Adipose tissue (tissue), 3 donors: ENCODE results near the gene EMC6. TPM values are rescaled to one million over a fixed set of nuclear protein-coding genes. Genes with fewer than 3 reads are reported as not detected.

Experiments
- H3K27ac ChIP-seq: one replicate; pipeline ENCODE4 v1.5.1; 2013; ENCODE audit warnings: low read depth, low read length
- WGBS, 3 donors: extraction: QIAGEN DNeasy Blood & Tissue Kit; methylation state at CpG; one replicate each; pipeline ENCODE4 v1.1.7; 2013; 5-methylcytosine and 5-hydroxymethylcytosine counted together
- polyA plus RNA-seq, 3 donors: library from polyadenylated mRNA; stranded (reverse); fragments of 200-250 nt; gene quantifications; one replicate each; pipeline ENCODE4 v1.2.3, GENCODE V29; 2013
- donor health status: healthy with polysubstance abuse.
- donor health status: Bipolar disorder and iron deficiency.
- donor health status: healthy.

Gene EMC6
- polyA plus RNA-seq, 3 donors: 47.2 to 77.4 (median 47.5) TPM

GRCh38 chr17:3675886-3676285, 7.3 kb downstream of the EMC6 start:
- 75 to 85% (median 83%) methylated on average over 11 of the region's 11 CpGs for WGBS, 3 donors
- H3K27ac ChIP-seq: no peak overlapping the region

GRCh38 chr17:3678095-3678820, 9.6 kb downstream of the EMC6 start:
- 47 to 67% (median 57%) methylated on average over 16 of the region's 16 CpGs for WGBS, 3 donors
- no peak overlapping the region for H3K27ac ChIP-seq

- WGBS, 3 donors: 83 to 88% (median 83%) methylated on average over 27 of the region's 27 CpGs
- no peak overlapping the region for H3K27ac ChIP-seq
Measured at GRCh38 chr17:3678821-3679530, 10.4 kb downstream of the EMC6 start.

- no peak overlapping the region for H3K27ac ChIP-seq
- 46 to 61% (median 54%) methylated on average over 19 to 20 of the region's 20 CpGs for WGBS, 3 donors
Measured at GRCh38 chr17:3679531-3680126, 11.0 kb downstream of the EMC6 start.

- H3K27ac ChIP-seq: no peak overlapping the region
- 82 to 96% (median 90%) methylated on average over 10 to 12 of the region's 12 CpGs for WGBS, 3 donors
Measured at GRCh38 chr17:3681057-3681456, 12.4 kb downstream of the EMC6 start.

- WGBS, 3 donors: 66 to 72% (median 71%) methylated on average over 20 of the region's 20 CpGs
- no peak overlapping the region for H3K27ac ChIP-seq
Measured at GRCh38 chr17:3681565-3681964, 13.0 kb downstream of the EMC6 start.

- WGBS, 3 donors: 81 to 91% (median 89%) methylated on average over 12 of the region's 12 CpGs
- H3K27ac ChIP-seq: no peak overlapping the region
Measured at GRCh38 chr17:3682033-3682432, 13.4 kb downstream of the EMC6 start.

GRCh38 chr17:3683054-3683511, 14.5 kb downstream of the EMC6 start:
- no peak overlapping the region for H3K27ac ChIP-seq
- 29 to 35% (median 31%) methylated on average over 10 of the region's 10 CpGs for WGBS, 3 donors

- WGBS, 3 donors: 16 to 46% (median 38%) methylated on average over 8 to 13 of the region's 13 CpGs
- H3K27ac ChIP-seq: no peak overlapping the region
Measured at GRCh38 chr17:3685174-3685573, 16.6 kb downstream of the EMC6 start.

GRCh38 chr17:3688027-3688553, 19.5 kb downstream of the EMC6 start:
- 37 to 54% (median 43%) methylated on average over 19 of the region's 19 CpGs for WGBS, 3 donors
- no peak overlapping the region for H3K27ac ChIP-seq

GRCh38 chr17:3688852-3689261, 20.2 kb downstream of the EMC6 start:
- 78 to 85% (median 78%) methylated on average over 10 to 14 of the region's 14 CpGs for WGBS, 3 donors
- no peak overlapping the region for H3K27ac ChIP-seq

GRCh38 chr17:3689262-3690093, 20.9 kb downstream of the EMC6 start:
- H3K27ac ChIP-seq: no peak overlapping the region
- WGBS, 3 donors: 76 to 90% (median 88%) methylated on average over 41 to 44 of the region's 44 CpGs

GRCh38 chr17:3690094-3690715, 21.6 kb downstream of the EMC6 start:
- no peak overlapping the region for H3K27ac ChIP-seq
- 59 to 68% (median 64%) methylated on average over 22 of the region's 22 CpGs for WGBS, 3 donors

- WGBS, 3 donors: 80 to 89% (median 81%) methylated on average over 16 of the region's 16 CpGs
- H3K27ac ChIP-seq: no peak overlapping the region
Measured at GRCh38 chr17:3691617-3692067, 23.0 kb downstream of the EMC6 start.

- 81 to 83% (median 82%) methylated on average over 9 of the region's 9 CpGs for WGBS, 3 donors
- H3K27ac ChIP-seq: no peak overlapping the region
Measured at GRCh38 chr17:3692346-3692745, 23.7 kb downstream of the EMC6 start.

GRCh38 chr17:3693141-3693540, 24.5 kb downstream of the EMC6 start:
- WGBS, 3 donors: 51 to 65% (median 63%) methylated on average over 4 of the region's 4 CpGs
- no peak overlapping the region for H3K27ac ChIP-seq

GRCh38 chr17:3693829-3694231, 25.2 kb downstream of the EMC6 start:
- 68 to 75% (median 73%) methylated on average over 9 of the region's 9 CpGs for WGBS, 3 donors
- no peak overlapping the region for H3K27ac ChIP-seq
